Endothelial cell of umbilical vein (primary cell): Measurements from ENCODE around the gene MLF1. TPM values are rescaled to one million over a fixed set of nuclear protein-coding genes. Genes with fewer than 3 reads are reported as not detected.

Experiments used
- BruUV-seq: library from RNA; stranded (reverse); fragments of 400-500 nt; replicated peaks from 2 replicates; lab custom pipeline; 2021; lab: Mats Ljungman, UMichigan
- CTCF ChIA-PET: fragments of 300-600, 350-600 bp; sonication (Branson Sonifier 250); formaldehyde crosslinking; loops from one replicate; lab custom pipeline; 2021; ENCODE audit warnings: antibody characterized with exemption, inconsistent platforms; lab: Charles Lee
- POLR2A ChIA-PET: fragments of 300-600, 350-600 bp; sonication (Branson Sonifier 250); formaldehyde crosslinking; loops from one replicate; lab custom pipeline; 2021; ENCODE audit warnings: antibody characterized with exemption, inconsistent platforms; lab: Charles Lee
- DNase-seq: peaks from one replicate; pipeline ENCODE4 v3.0.0-alpha.2; 2011; ENCODE audit warnings: low read depth, low spot score
- FAIRE-seq: peaks from 2 replicates; lab custom pipeline; 2011; peaks lifted over from hg19 to GRCh38; lab: Jason Lieb, UNC
- H2AFZ ChIP-seq: 2 replicates; pipeline ENCODE4 v1.6.0; 2012; ENCODE audit warnings: low read depth, low read length, control low read depth, inconsistent platforms
- H3K27ac ChIP-seq: 2 replicates; pipeline ENCODE4 v1.5.1; 2011; ENCODE audit warnings: low read depth, mild to moderate bottlenecking, control low read depth, low read length, moderate library complexity; ENCODE audit not compliant: insufficient read depth
- H3K27me3 ChIP-seq, 2 experiments: 2 replicates each; pipeline versions ENCODE4 v1.6.0 to v1.6.1; 2011; ENCODE audit warnings: low read length in 2 of 2, mixed read lengths in 1 of 2; ENCODE audit not compliant: control insufficient read depth in 2 of 2, insufficient read depth in 2 of 2
- H3K36me3 ChIP-seq, 2 experiments: 2 replicates in 1 of 2; 3 replicates in 1 of 2; pipeline ENCODE4 v1.5.1; 2011; ENCODE audit warnings: low read length in 2 of 2, mild to moderate bottlenecking in 1 of 2, moderate library complexity in 1 of 2; ENCODE audit not compliant: control insufficient read depth in 2 of 2, insufficient read depth in 2 of 2; ENCODE audit errors: extremely low read depth in 1 of 2
- H3K4me1 ChIP-seq: 3 replicates; pipeline ENCODE4 v1.5.1; 2011; ENCODE audit warnings: mild to moderate bottlenecking, low read length; ENCODE audit not compliant: control insufficient read depth, insufficient read depth; ENCODE audit errors: extremely low read depth
- H3K4me2 ChIP-seq: 2 replicates; pipeline ENCODE4 v1.6.1; 2011; ENCODE audit warnings: low read length, control low read depth, mixed read lengths; ENCODE audit not compliant: insufficient read depth
- H3K4me3 ChIP-seq, 3 experiments: fragments of 200-600 bp in 1 of 3; sonication (generic), shearing (Covaris generic) in 1 of 3; replicated peaks in 1 of 3; 2 replicates each; pipeline ENCODE4 v1.5.1; 2011 to 2016; ENCODE audit warnings: control low read depth in 3 of 3, low read length in 3 of 3, mild to moderate bottlenecking in 2 of 3, inconsistent platforms in 1 of 3, low read depth in 1 of 3, moderate library complexity in 1 of 3; ENCODE audit not compliant: insufficient read depth in 1 of 3
- H3K79me2 ChIP-seq: 2 replicates; pipeline ENCODE4 v1.6.0; 2012; ENCODE audit warnings: low read length, inconsistent platforms; ENCODE audit not compliant: control insufficient read depth, insufficient read depth
- H3K9ac ChIP-seq: replicated peaks from 2 replicates; pipeline ENCODE3; 2011; ENCODE audit warnings: low read length, control low read depth; ENCODE audit not compliant: insufficient read depth; ENCODE audit errors: extremely low read depth
- H3K9me1 ChIP-seq: replicated peaks from 3 replicates; pipeline ENCODE4 v1.6.0; 2011; ENCODE audit warnings: mild to moderate bottlenecking, low read length; ENCODE audit not compliant: control insufficient read depth, insufficient read depth; ENCODE audit errors: extremely low read depth
- H3K9me3 ChIP-seq: replicated peaks from 2 replicates; pipeline ENCODE4 v1.5.1; 2012; ENCODE audit warnings: low read length, inconsistent platforms; ENCODE audit not compliant: control insufficient read depth, insufficient read depth
- H4K20me1 ChIP-seq: replicated peaks from 2 replicates; pipeline ENCODE3; 2011; ENCODE audit warnings: mild to moderate bottlenecking, low read length; ENCODE audit not compliant: control insufficient read depth, insufficient read depth; ENCODE audit errors: extremely low read depth
- CTCF ChIP-seq, 2 donors: IDR thresholded peaks; 1 replicate in 1 of 2; 2 replicates in 1 of 2; pipeline ENCODE4 v1.5.1; 2011; ENCODE audit warnings: low read length in 2 of 2, mild to moderate bottlenecking in 2 of 2, moderate library complexity in 2 of 2, control low read depth in 1 of 2, inconsistent platforms in 1 of 2, low read depth in 1 of 2; ENCODE audit not compliant: insufficient read depth in 1 of 2; ENCODE audit errors: extremely low read depth in 1 of 2
- EZH2 ChIP-seq: IDR thresholded peaks from 2 replicates; pipeline ENCODE4 v1.6.1; 2012; ENCODE audit warnings: borderline replicate concordance, low read depth, mild to moderate bottlenecking, moderate library complexity, low read length, inconsistent platforms; ENCODE audit not compliant: severe bottlenecking
- FOS ChIP-seq: IDR thresholded peaks from 2 replicates; pipeline ENCODE4 v1.6.1; 2011; ENCODE audit warnings: mild to moderate bottlenecking, low read length, moderate library complexity, borderline replicate concordance; ENCODE audit not compliant: insufficient read depth
- GATA2 ChIP-seq: IDR thresholded peaks from 2 replicates; pipeline ENCODE4 v1.7.0; 2011; ENCODE audit warnings: low read depth, mild to moderate bottlenecking, moderate library complexity, mixed read lengths, low read length; ENCODE audit not compliant: insufficient read length, insufficient read depth
- JUN ChIP-seq: IDR thresholded peaks from 2 replicates; pipeline ENCODE4 v1.6.1; 2011; ENCODE audit warnings: borderline replicate concordance, low read depth; ENCODE audit not compliant: insufficient read length, insufficient read depth
- MAX ChIP-seq: IDR thresholded peaks from 2 replicates; pipeline ENCODE4 v1.6.1; 2011; ENCODE audit not compliant: insufficient read depth, insufficient read length
- MYC ChIP-seq: IDR thresholded peaks from one replicate; pipeline ENCODE4 v1.6.1; 2011; ENCODE audit warnings: mild to moderate bottlenecking, low read depth, low read length
- POLR2A ChIP-seq: IDR thresholded peaks from 2 replicates; pipeline ENCODE4 v1.6.1; 2012; ENCODE audit warnings: low read depth, mild to moderate bottlenecking, control low read depth, low read length
- POLR2AphosphoS5 ChIP-seq: IDR thresholded peaks from 2 replicates; pipeline ENCODE4 v1.6.1; 2012; ENCODE audit warnings: low read depth, mild to moderate bottlenecking, control low read depth, low read length, moderate library complexity; ENCODE audit not compliant: insufficient read depth
- dilution Hi-C: fragments of 300-500 bp; cut with MboI; formaldehyde crosslinking; loops from one replicate; pipeline ENCODE4 v1.15.0; 2019; ENCODE audit warnings: low sequenced_read_pairs; ENCODE audit not compliant: extremely low pct_ligation_motif_present
- intact Hi-C: fragments of 100-400 bp; cut with micrococcal nuclease; formaldehyde crosslinking; loops from one replicate; pipeline ENCODE4 v1.10.0; 2022
- polyA plus RNA-seq, 4 experiments: library from polyadenylated mRNA; depleted of rRNA in 3 of 4; stranded (reverse) in 3 of 4; unstranded in 1 of 4; fragments of >200 nt; gene quantifications; 2 replicates each; pipeline versions ENCODE4 v1.2.1 to v1.2.3, GENCODE V29; 2011 to 2012; ENCODE audit warnings: missing spikeins in 1 of 4
- total RNA-seq: library from RNA; stranded (reverse); gene quantifications from 2 replicates; pipeline ENCODE4 v1.2.3, GENCODE V29; 2021

Gene MLF1
- total and polyA plus RNA-seq, 2 donors (not counting 3 experiments of a cell fraction or from before 2014, with no cell fraction given), result 3.0 to 5.3 TPM

- H3K9me3 ChIP-seq, result no peaks in the 10 kb centered on the region
- no peaks in the 10 kb centered on the region for H3K4me1 ChIP-seq
- H2AFZ ChIP-seq, result no peak overlapping the region
- CTCF ChIA-PET, result interaction anchor here (1.0 kb wide), 1 partner anchor 14 kb away, joined by 3 read pairs; no protein-coding TSS in a partner anchor
- FAIRE-seq (no peak), DNase-seq (no peak)
- dilution Hi-C loops (no loop called here), intact Hi-C loops (no loop called here)
- POLR2A ChIA-PET, result no interaction called here
- no peaks in the 10 kb centered on the region for H3K36me3 ChIP-seq
- no peaks in the 10 kb centered on the region for H3K27me3 ChIP-seq
- no peak overlapping the region for H3K9ac ChIP-seq
- H3K79me2 ChIP-seq, result no peaks in the 10 kb centered on the region
- no TSS peak for BruUV-seq
- TF ChIP-seq FOS, result no peak
- no peak for TF ChIP-seq POLR2A
- TF ChIP-seq POLR2AphosphoS5, result no peak
- no peak for TF ChIP-seq JUN
- no peak for TF ChIP-seq MAX
- TF ChIP-seq MYC, result no peak
- no peak for TF ChIP-seq EZH2
- no peak for TF ChIP-seq CTCF (IDR thresholded peaks at IDR 0.05; ENCODE audit: extremely low read depth in 1 of 2, insufficient read depth in 1 of 2, low read depth in 1 of 2, low read length in 2 of 2)
- TF ChIP-seq GATA2, result no peak
- H3K9me1 ChIP-seq, result no peaks in the 10 kb centered on the region
- H3K4me3 ChIP-seq, result no peak overlapping the region
- peaks cover 2% of the 10 kb centered on the region for H4K20me1 ChIP-seq
- no peak overlapping the region for H3K27ac ChIP-seq
- H3K4me2 ChIP-seq, result no peak overlapping the region
Measured at GRCh38 chr3:158590223-158590622, 19.2 kb downstream of the MLF1 start.
